Measurements from ENCODE around the gene TSPAN33.
A peak's percentile ranks its signal among the peaks of the same experiment; 100 is the strongest.
"Not testable (repeated sequence)": the region's sequence is repeated elsewhere in the genome, so short reads cannot be mapped to it uniquely, and the experiment has no call there.

The TSPAN33 gene

GRCh38 chr7:129170441-129171021, 26.0 kb downstream of the TSPAN33 start:
- DNase-seq: no peak

- DNase-seq: not testable (repeated sequence)
Measured at GRCh38 chr7:129173861-129174260, 29.4 kb downstream of the TSPAN33 start.

GRCh38 chr7:129176916-129177710, 32.6 kb downstream of the TSPAN33 start:
- DNase-seq: no peak

- no peak for DNase-seq
Measured at GRCh38 chr7:129184981-129185670, 40.6 kb downstream of the TSPAN33 start.

- no peak for DNase-seq
Measured at GRCh38 chr7:129186749-129187260, 42.3 kb downstream of the TSPAN33 start.

- DNase-seq: no peak
Measured at GRCh38 chr7:129187681-129188371, 43.3 kb downstream of the TSPAN33 start.

- peak; percentile 11 for DNase-seq
Measured at GRCh38 chr7:129188372-129188891, 43.9 kb downstream of the TSPAN33 start, which contains the start of gene SMO. Gene SMO, plus strand, starts transcription at chr7:129188633. Its CDS starts 519 bp downstream, at chr7:129189152.

- DNase-seq: no peak
Measured at GRCh38 chr7:129188892-129189660, 44.6 kb downstream of the TSPAN33 start.

GRCh38 chr7:129189661-129190310, 45.3 kb downstream of the TSPAN33 start:
- no peak for DNase-seq

GRCh38 chr7:129191272-129191671, 46.8 kb downstream of the TSPAN33 start:
- DNase-seq: no peak

- no peak for DNase-seq
Measured at GRCh38 chr7:129193892-129194291, 49.4 kb downstream of the TSPAN33 start.

- DNase-seq: no peak
Measured at GRCh38 chr7:129197771-129198170, 53.3 kb downstream of the TSPAN33 start.

- DNase-seq: no peak
Measured at GRCh38 chr7:129199406-129199805, 54.9 kb downstream of the TSPAN33 start.

GRCh38 chr7:129202058-129202777, 57.7 kb downstream of the TSPAN33 start:
- DNase-seq: no peak

GRCh38 chr7:129203050-129203741, 58.7 kb downstream of the TSPAN33 start:
- DNase-seq: no peak

GRCh38 chr7:129205126-129205818, 60.8 kb downstream of the TSPAN33 start:
- no peak for DNase-seq

- no peak for DNase-seq
Measured at GRCh38 chr7:129205987-129206785, 61.7 kb downstream of the TSPAN33 start.

- DNase-seq: no peak
Measured at GRCh38 chr7:129208667-129209066, 64.2 kb downstream of the TSPAN33 start.

Data from activated CD4-positive, alpha-beta T cell treated with anti-CD3 and anti-CD28 coated beads for 48 hours (primary cell).